Fibroblast of lung (primary cell): ENCODE measurements around the gene FRMD4A. TPM values are rescaled to one million over a fixed set of nuclear protein-coding genes. Genes with fewer than 3 reads are reported as not detected.
A peak's percentile ranks its signal among the peaks of the same experiment; 100 is the strongest.
"Not testable (repeated sequence)": the region's sequence is repeated elsewhere in the genome, so short reads cannot be mapped to it uniquely, and the experiment has no call there.

Experiments
- DNase-seq, 2 donors: peaks; one replicate each; pipeline versions ENCODE4 v3.0.0 to v3.0.0-alpha.2; 2010; ENCODE audit warnings: low read depth in 2 of 2
- H2AFZ ChIP-seq: 2 replicates; pipeline ENCODE4 v1.5.1; 2012; ENCODE audit warnings: low read length, control low read depth, inconsistent platforms
- H3K27ac ChIP-seq: 2 replicates; pipeline ENCODE4 v1.5.1; 2011; ENCODE audit warnings: low read length, control low read depth; ENCODE audit not compliant: insufficient read depth
- H3K27me3 ChIP-seq: 2 replicates; pipeline ENCODE4 v1.5.1; 2011; ENCODE audit warnings: mild to moderate bottlenecking, low read length; ENCODE audit not compliant: control insufficient read depth, insufficient read depth
- H3K36me3 ChIP-seq: 2 replicates; pipeline ENCODE4 v1.5.1; 2011; ENCODE audit warnings: low read length; ENCODE audit not compliant: control insufficient read depth, insufficient read depth
- H3K4me1 ChIP-seq: 2 replicates; pipeline ENCODE4 v1.5.1; 2011; ENCODE audit warnings: low read length; ENCODE audit not compliant: control insufficient read depth, insufficient read depth; ENCODE audit errors: extremely low read depth
- H3K4me2 ChIP-seq: 2 replicates; pipeline ENCODE4 v1.5.1; 2011; ENCODE audit warnings: low read length, control low read depth; ENCODE audit not compliant: insufficient read depth; ENCODE audit errors: extremely low read depth
- H3K4me3 ChIP-seq, 4 experiments: fragments of 200-600 bp in 1 of 4; sonication (generic) in 1 of 4; replicated peaks in 1 of 4; 2 replicates each; pipeline ENCODE4 v1.5.1; 2011 to 2016; ENCODE audit warnings: low read length in 4 of 4, low read depth in 3 of 4, mild to moderate bottlenecking in 3 of 4, control low read depth in 2 of 4, inconsistent platforms in 1 of 4, mixed read lengths in 1 of 4; ENCODE audit not compliant: insufficient read depth in 1 of 4; ENCODE audit errors: control extremely low read depth in 1 of 4
- H3K79me2 ChIP-seq: 2 replicates; pipeline ENCODE4 v1.5.1; 2012; ENCODE audit warnings: mild to moderate bottlenecking, low read length, inconsistent platforms; ENCODE audit not compliant: control insufficient read depth, insufficient read depth
- H3K9ac ChIP-seq: 2 replicates; pipeline ENCODE4 v1.5.1; 2011; ENCODE audit warnings: mild to moderate bottlenecking, low read length, control low read depth; ENCODE audit not compliant: insufficient read depth
- H3K9me3 ChIP-seq: 2 replicates; pipeline ENCODE4 v1.5.1; 2012; ENCODE audit warnings: low read depth, low read length; ENCODE audit not compliant: control insufficient read depth, insufficient read depth
- H4K20me1 ChIP-seq: 2 replicates; pipeline ENCODE4 v1.5.1; 2011; ENCODE audit warnings: low read length; ENCODE audit not compliant: control insufficient read depth, insufficient read depth; ENCODE audit errors: extremely low read depth
- CTCF ChIP-seq, 2 donors: IDR thresholded peaks in 1 of 2; conservative IDR thresholded peaks in 1 of 2; 1 replicate in 1 of 2; 2 replicates in 1 of 2; pipeline ENCODE4 v1.5.1; 2011 to 2012; ENCODE audit warnings: low read length in 2 of 2, control low read depth in 1 of 2, inconsistent platforms in 1 of 2, low read depth in 1 of 2, mild to moderate bottlenecking in 1 of 2
- EZH2 ChIP-seq: IDR thresholded peaks from 2 replicates; pipeline ENCODE4 v1.5.1; 2012; ENCODE audit warnings: low read length, control low read depth, mild to moderate bottlenecking; ENCODE audit errors: missing control alignments
- polyA plus RNA-seq, 2 donors: library from polyadenylated mRNA; depleted of rRNA in 1 of 2; stranded (reverse) in 1 of 2; unstranded in 1 of 2; fragments of >200 nt; gene quantifications; 2 replicates each; pipeline ENCODE4 v1.2.1, GENCODE V29; 2011 to 2012; ENCODE audit warnings: missing spikeins in 1 of 2
- total RNA-seq: library from RNA; depleted of rRNA; stranded (reverse); fragments of >200 nt; gene quantifications from 2 replicates; pipeline ENCODE4 v1.2.1, GENCODE V29; 2014

The FRMD4A gene
- total and polyA plus RNA-seq, 2 donors (not counting 1 experiment from before 2014, with no cell fraction given), result 26.9 to 63.6 TPM

- no peak for TF ChIP-seq EZH2
- H3K9me3 ChIP-seq, result no peaks in the 10 kb centered on the region
- H3K9ac ChIP-seq, result no peak overlapping the region
- no peaks in the 10 kb centered on the region for H3K36me3 ChIP-seq
- peaks cover 20% of the 10 kb centered on the region for H3K27me3 ChIP-seq
- DNase-seq, result peak in 1 of 2 donors; percentile 48
- no peak overlapping the region for H3K4me2 ChIP-seq
- H3K27ac ChIP-seq, result no peak overlapping the region
- no peak overlapping the region for H2AFZ ChIP-seq
- no peaks in the 10 kb centered on the region for H3K4me1 ChIP-seq
- H4K20me1 ChIP-seq, result no peaks in the 10 kb centered on the region
- H3K4me3 ChIP-seq, result no peak overlapping the region
- no peaks in the 10 kb centered on the region for H3K79me2 ChIP-seq
Observed at GRCh38 chr10:14220026-14220425, 110.7 kb downstream of the FRMD4A start.

- no peak overlapping the region for H3K4me2 ChIP-seq
- H4K20me1 ChIP-seq, result no peaks in the 10 kb centered on the region
- no peaks in the 10 kb centered on the region for H3K79me2 ChIP-seq
- H3K9ac ChIP-seq, result no peak overlapping the region
- TF ChIP-seq CTCF (conservative IDR thresholded peaks at IDR 0.05 in 1 of 2, IDR thresholded peaks at IDR 0.05 in 1 of 2; ENCODE audit: low read depth in 1 of 2, low read length in 2 of 2), result no peak
- no peak for TF ChIP-seq EZH2
- no peak overlapping the region for H3K27ac ChIP-seq
- H3K9me3 ChIP-seq, result no peaks in the 10 kb centered on the region
- H2AFZ ChIP-seq, result no peak overlapping the region
- peaks cover 20% of the 10 kb centered on the region for H3K27me3 ChIP-seq
- peak in 1 of 2 donors; percentile 72 for DNase-seq
- no peak overlapping the region for H3K4me3 ChIP-seq
- no peaks in the 10 kb centered on the region for H3K4me1 ChIP-seq
- no peaks in the 10 kb centered on the region for H3K36me3 ChIP-seq
Observed at GRCh38 chr10:14219411-14219810, 111.3 kb downstream of the FRMD4A start.

- no peaks in the 10 kb centered on the region for H3K79me2 ChIP-seq
- H3K36me3 ChIP-seq, result no peaks in the 10 kb centered on the region
- TF ChIP-seq CTCF (conservative IDR thresholded peaks at IDR 0.05 in 1 of 2, IDR thresholded peaks at IDR 0.05 in 1 of 2; ENCODE audit: low read depth in 1 of 2, low read length in 2 of 2), result no peak
- TF ChIP-seq EZH2, result no peak
- no peak overlapping the region for H2AFZ ChIP-seq
- no peak overlapping the region for H3K4me2 ChIP-seq
- H3K27me3 ChIP-seq, result peaks cover 15% of the 10 kb centered on the region
- H4K20me1 ChIP-seq, result no peaks in the 10 kb centered on the region
- DNase-seq, result no peak
- no peaks in the 10 kb centered on the region for H3K9me3 ChIP-seq
- no peak overlapping the region for H3K4me3 ChIP-seq
- no peaks in the 10 kb centered on the region for H3K4me1 ChIP-seq
- no peak overlapping the region for H3K9ac ChIP-seq
- H3K27ac ChIP-seq, result no peak overlapping the region
Observed at GRCh38 chr10:14215641-14216040, 115.1 kb downstream of the FRMD4A start.

- H2AFZ ChIP-seq, H3K4me3 ChIP-seq, DNase-seq, H4K20me1 ChIP-seq, H3K9me3 ChIP-seq, H3K79me2 ChIP-seq, H3K36me3 ChIP-seq, H3K27me3 ChIP-seq, H3K9ac ChIP-seq, H3K4me2 ChIP-seq, H3K27ac ChIP-seq, H3K4me1 ChIP-seq: not testable (repeated sequence)
Observed at GRCh38 chr10:14213703-14214102, 117.0 kb downstream of the FRMD4A start.
